ENCODE data around the gene SUSD5.

Gene SUSD5

DNA sequence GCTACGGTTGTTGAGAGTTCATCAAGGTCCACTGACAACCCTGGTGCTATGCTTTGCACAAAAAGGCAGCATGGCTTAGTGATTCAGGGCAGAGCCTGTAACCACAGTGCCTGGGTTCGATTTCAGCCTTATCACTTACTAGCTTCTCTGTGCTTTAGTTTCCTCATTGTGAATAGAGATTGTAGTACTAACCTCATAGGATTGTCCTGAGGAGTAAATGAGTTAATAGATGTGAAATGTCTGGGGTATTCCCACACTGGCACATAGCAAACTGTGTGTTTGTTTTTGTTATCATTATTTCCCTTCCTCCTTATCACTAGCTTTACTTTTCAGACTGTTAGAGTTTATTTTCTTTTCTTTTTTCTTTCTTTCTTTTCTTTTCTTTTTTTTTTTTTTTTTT lies 88.5 kb downstream of the SUSD5 start:
- TF ChIP-seq, protein P1, sequence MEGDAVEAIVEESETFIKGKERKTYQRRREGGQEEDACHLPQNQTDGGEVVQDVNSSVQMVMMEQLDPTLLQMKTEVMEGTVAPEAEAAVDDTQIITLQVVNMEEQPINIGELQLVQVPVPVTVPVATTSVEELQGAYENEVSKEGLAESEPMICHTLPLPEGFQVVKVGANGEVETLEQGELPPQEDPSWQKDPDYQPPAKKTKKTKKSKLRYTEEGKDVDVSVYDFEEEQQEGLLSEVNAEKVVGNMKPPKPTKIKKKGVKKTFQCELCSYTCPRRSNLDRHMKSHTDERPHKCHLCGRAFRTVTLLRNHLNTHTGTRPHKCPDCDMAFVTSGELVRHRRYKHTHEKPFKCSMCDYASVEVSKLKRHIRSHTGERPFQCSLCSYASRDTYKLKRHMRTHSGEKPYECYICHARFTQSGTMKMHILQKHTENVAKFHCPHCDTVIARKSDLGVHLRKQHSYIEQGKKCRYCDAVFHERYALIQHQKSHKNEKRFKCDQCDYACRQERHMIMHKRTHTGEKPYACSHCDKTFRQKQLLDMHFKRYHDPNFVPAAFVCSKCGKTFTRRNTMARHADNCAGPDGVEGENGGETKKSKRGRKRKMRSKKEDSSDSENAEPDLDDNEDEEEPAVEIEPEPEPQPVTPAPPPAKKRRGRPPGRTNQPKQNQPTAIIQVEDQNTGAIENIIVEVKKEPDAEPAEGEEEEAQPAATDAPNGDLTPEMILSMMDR (IDR thresholded peaks at IDR 0.05; ENCODE audit: control insufficient read depth, insufficient read depth, low read depth, low read length, missing control alignments): no peak

DNA sequence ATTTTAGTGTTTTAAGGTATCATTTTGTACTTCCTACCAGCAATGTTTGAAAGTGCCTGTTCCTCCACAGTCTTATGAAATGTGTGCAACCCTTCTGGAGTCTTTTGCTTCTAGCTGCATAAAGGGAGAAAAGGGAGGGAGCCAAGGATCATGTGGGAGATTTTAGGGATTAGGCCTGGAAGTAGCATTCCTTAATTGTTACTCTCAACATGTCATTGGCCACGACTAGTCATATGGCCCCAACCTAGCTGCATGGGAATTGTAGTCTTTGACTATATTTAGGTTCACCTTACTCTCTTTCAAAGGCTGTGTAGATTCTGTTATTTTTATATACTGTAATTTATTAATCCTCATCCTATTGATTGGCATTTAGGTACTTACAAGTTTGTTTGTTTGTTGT lies 89.9 kb downstream of the SUSD5 start:
- no peak for DNase-seq (ENCODE audit: low read depth)
- TF ChIP-seq, protein P1 (IDR thresholded peaks at IDR 0.05; ENCODE audit: control insufficient read depth, insufficient read depth, low read depth, low read length, missing control alignments): no peak
- H3K4me3 ChIP-seq (ENCODE audit: control insufficient read depth, low read depth, low read length): no peak overlapping the region

More for the DNA sequence above, 88.5 kb downstream of the SUSD5 start:
- no peak overlapping the region for H3K4me3 ChIP-seq (ENCODE audit: control insufficient read depth, low read depth, low read length)
- no peak for DNase-seq (ENCODE audit: low read depth)

DNA sequence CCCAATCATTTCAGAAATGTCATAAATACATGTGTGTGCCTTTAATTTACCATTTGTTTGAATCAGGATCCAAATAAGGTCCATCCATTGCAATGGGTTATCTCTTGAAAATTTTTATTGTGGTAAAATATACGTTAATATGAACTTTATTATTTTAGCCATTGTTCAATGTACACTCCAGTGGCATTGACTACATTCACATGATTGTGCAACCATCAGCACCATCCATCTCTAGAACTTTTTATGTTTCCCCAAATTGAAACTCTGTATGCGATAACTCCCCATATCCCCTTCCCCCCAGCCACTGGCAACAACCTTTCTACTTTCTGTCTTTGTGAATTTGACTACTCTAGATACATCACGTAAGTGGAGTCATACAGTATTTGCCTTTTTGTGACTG lies 92.8 kb downstream of the SUSD5 start:
- no peak for DNase-seq (ENCODE audit: low read depth)
- TF ChIP-seq, protein P1 (IDR thresholded peaks at IDR 0.05; ENCODE audit: control insufficient read depth, insufficient read depth, low read depth, low read length, missing control alignments): no peak
- H3K4me3 ChIP-seq (ENCODE audit: control insufficient read depth, low read depth, low read length): no peak overlapping the region

DNA sequence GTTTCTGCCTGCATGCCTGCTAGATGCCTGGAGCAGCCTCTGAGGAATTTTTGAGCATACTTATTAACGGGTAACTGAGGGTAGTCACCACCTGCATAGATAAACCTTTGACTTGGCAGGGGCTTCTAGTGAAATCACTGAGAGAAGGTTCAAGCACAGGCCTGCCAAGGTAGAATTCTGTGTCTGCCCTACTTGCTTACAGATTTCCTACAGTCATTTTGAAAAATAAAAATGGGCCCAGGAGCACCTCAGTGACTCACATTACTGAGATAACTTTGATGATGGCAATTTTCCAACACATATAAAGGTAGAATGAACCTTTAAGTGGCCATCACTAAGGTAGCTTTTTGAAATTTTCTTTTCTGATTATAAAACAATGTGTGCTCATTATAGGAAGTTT lies 94.0 kb downstream of the SUSD5 start:
- no peak overlapping the region for H3K4me3 ChIP-seq (ENCODE audit: control insufficient read depth, low read depth, low read length)
- no peak for DNase-seq (ENCODE audit: low read depth)
- TF ChIP-seq, protein P1 (IDR thresholded peaks at IDR 0.05; ENCODE audit: control insufficient read depth, insufficient read depth, low read depth, low read length, missing control alignments): no peak

DNA sequence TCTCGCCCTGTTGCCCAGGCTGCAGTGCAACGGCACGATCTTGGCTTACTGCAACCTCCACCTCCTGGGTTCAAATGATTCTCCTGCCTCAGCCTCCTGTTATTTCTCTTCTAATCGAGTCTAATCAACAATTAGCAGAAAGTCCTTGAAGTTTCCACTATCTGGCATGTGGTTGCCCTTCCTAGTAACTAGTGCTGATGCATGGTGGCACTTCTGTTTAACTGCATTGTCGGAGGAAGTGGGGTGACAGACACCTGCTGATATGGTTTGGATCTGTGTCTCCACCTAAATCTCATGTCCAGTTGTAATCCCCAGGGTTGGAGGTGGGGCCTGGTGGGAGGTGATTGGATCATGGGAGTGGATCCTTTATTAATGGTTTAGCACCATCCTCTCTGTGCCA lies 95.6 kb downstream of the SUSD5 start:
- H3K4me3 ChIP-seq (ENCODE audit: control insufficient read depth, low read depth, low read length): no peak overlapping the region
- DNase-seq (ENCODE audit: low read depth): no peak
- TF ChIP-seq, protein P1 (IDR thresholded peaks at IDR 0.05; ENCODE audit: control insufficient read depth, insufficient read depth, low read depth, low read length, missing control alignments): no peak

DNA sequence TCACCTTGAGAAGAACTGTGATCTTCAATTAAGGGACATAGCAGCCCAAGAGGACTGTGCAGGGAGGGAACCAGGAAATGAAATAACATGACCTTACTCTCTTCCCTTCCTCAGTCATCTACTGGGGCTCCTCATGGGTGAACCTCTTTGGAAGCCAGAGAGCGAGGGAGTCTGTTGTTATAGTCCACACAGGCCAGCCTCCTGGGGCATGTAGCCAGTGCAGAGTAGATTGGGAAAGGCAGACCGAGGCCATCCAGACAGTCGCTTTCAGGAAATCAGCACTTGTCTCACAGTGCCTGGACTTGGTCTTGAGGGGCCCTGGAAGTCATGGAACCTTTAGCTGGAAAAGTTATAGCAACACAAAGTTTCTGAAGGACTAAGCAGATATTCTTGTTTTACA lies 98.7 kb downstream of the SUSD5 start:
- H3K4me3 ChIP-seq (ENCODE audit: control insufficient read depth, low read depth, low read length): no peak overlapping the region
- TF ChIP-seq, protein P1 (IDR thresholded peaks at IDR 0.05; ENCODE audit: control insufficient read depth, insufficient read depth, low read depth, low read length, missing control alignments): no peak
- no peak for DNase-seq (ENCODE audit: low read depth)

DNA sequence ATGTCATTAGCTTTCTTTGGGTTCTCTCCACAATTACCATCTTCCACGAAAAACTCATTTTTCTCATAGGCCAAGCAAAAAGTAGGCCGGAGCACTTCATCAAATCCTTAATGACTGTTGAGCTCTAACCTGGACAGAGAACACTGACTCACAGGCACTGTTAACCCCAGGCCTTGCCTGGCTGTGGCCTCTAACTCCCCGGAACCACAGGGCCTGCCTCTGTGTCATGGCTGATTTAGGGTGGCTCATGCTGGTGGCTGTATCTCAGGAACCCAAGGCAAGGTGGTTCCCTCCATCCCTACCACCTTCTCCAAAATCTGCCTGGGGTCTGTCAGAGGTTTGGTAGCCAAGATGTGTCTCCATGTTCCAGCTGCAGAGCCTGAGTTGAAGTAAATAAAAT lies 101.1 kb downstream of the SUSD5 start:
- TF ChIP-seq, protein P1 (IDR thresholded peaks at IDR 0.05; ENCODE audit: control insufficient read depth, insufficient read depth, low read depth, low read length, missing control alignments): no peak
- no peak overlapping the region for H3K4me3 ChIP-seq (ENCODE audit: control insufficient read depth, low read depth, low read length)
- DNase-seq (ENCODE audit: low read depth): no peak

All from AG09309 (cell line).